ENCODE data around the gene MYT1. TPM values are rescaled to one million over a fixed set of nuclear protein-coding genes. Genes with fewer than 3 reads are reported as not detected.

MYT1 gene
- 0.07 to 0.71 TPM (median 0.20 TPM) in 5 replicates for total RNA-seq (2022; extraction: Qiagen RNA extraction)

GRCh38 chr20:64164123-64164836 lies at the start of gene MYT1:
MYT1 (plus strand) TSS chr20:64164452; CDS start chr20:64198862, 34,410 bp downstream.

GRCh38 chr20:64255361-64256281 lies 91.4 kb downstream of the MYT1 start, which contains the start of gene PCMTD2:
PCMTD2 (plus strand) TSS chr20:64255748; CDS start chr20:64259966, 4,218 bp downstream.

Other genes with a start within 250 kb of the MYT1 start
- gene UCKL1, start 208.0 kb upstream of the MYT1 start, total RNA-seq (2022; extraction: Qiagen RNA extraction): 25.1 to 39.5 TPM (median 33.0 TPM) in 5 replicates
- 9.0 to 13.6 TPM (median 12.2 TPM) in 5 replicates for gene ZNF512B, start 194.5 kb upstream of the MYT1 start, total RNA-seq (2022; extraction: Qiagen RNA extraction)
- gene SAMD10, start 184.8 kb upstream of the MYT1 start, total RNA-seq (2022; extraction: Qiagen RNA extraction): not detected in 5 replicates
- 49.2 to 55.6 TPM (median 53.8 TPM) in 5 replicates for gene PRPF6, start 183.3 kb upstream of the MYT1 start, total RNA-seq (2022; extraction: Qiagen RNA extraction)
- gene C20orf204, start 128.3 kb upstream of the MYT1 start, total RNA-seq (2022; extraction: Qiagen RNA extraction): 0.15 to 0.65 TPM (median 0.42 TPM) in 5 replicates
- gene SOX18, start 114.8 kb upstream of the MYT1 start, total RNA-seq (2022; extraction: Qiagen RNA extraction): 1.1 to 2.7 TPM (median 2.3 TPM) in 5 replicates
- gene TCEA2, start 101.3 kb upstream of the MYT1 start, total RNA-seq (2022; extraction: Qiagen RNA extraction): 30.7 to 50.1 TPM (median 46.7 TPM) in 5 replicates
- gene RGS19, start 84.9 kb upstream of the MYT1 start, total RNA-seq (2022; extraction: Qiagen RNA extraction): 19.9 to 36.6 TPM (median 34.3 TPM) in 5 replicates
- gene OPRL1, start 84.4 kb upstream of the MYT1 start, total RNA-seq (2022; extraction: Qiagen RNA extraction): 0.73 to 1.2 TPM (median 0.99 TPM) in 5 replicates
- gene LKAAEAR1, start 80.1 kb upstream of the MYT1 start, total RNA-seq (2022; extraction: Qiagen RNA extraction): 0.90 to 2.3 TPM (median 2.2 TPM) in 5 replicates
- not detected in 5 replicates for gene NPBWR2, start 56.9 kb upstream of the MYT1 start, total RNA-seq (2022; extraction: Qiagen RNA extraction)
- 7.9 to 13.7 TPM (median 10.2 TPM) in 5 replicates for gene PCMTD2, start 91.3 kb downstream of the MYT1 start, total RNA-seq (2022; extraction: Qiagen RNA extraction)

Measured in A549 treated with Mapracorat at 1 μM for 4 hours (cell line).